HEK293 (cell line): ENCODE results near the gene TNFRSF18.

Experiments used
- CTCF ChIP-seq: fragments of 450-650 bp; formaldehyde crosslinking; IDR thresholded peaks from 2 replicates; pipeline ENCODE4 v1.5.1; 2016; ENCODE audit warnings: missing biosample characterization, missing genetic modification characterization
- ZBTB48 ChIP-seq: fragments of 450-650 bp; formaldehyde crosslinking; IDR thresholded peaks from 2 replicates; pipeline ENCODE4 v1.5.1; 2016; ENCODE audit warnings: missing biosample characterization, missing genetic modification characterization
- ZNF140 ChIP-seq: fragments of 450-650 bp; formaldehyde crosslinking; IDR thresholded peaks from 2 replicates; pipeline ENCODE4 v1.5.1; 2016; ENCODE audit warnings: missing biosample characterization, missing genetic modification characterization
- ZNF704 ChIP-seq: fragments of 450-650 bp; formaldehyde crosslinking; IDR thresholded peaks from 2 replicates; pipeline ENCODE4 v1.5.1; 2016; ENCODE audit warnings: missing biosample characterization, missing genetic modification characterization

GRCh38 chr1:1205769-1206375 is 520 bp downstream of the TNFRSF18 start:
- no peak for TF ChIP-seq CTCF (tag by site-specific recombination)
- TF ChIP-seq ZBTB48 (tag by site-specific recombination), result no peak
- TF ChIP-seq ZNF140 (tag by site-specific recombination), result no peak
- TF ChIP-seq ZNF704 (tag by site-specific recombination), result no peak
